HG02763 (cell line): Measurements from ENCODE around the gene GIGYF1.
"Not testable (repeated sequence)": the region's sequence is repeated elsewhere in the genome, so short reads cannot be mapped to it uniquely, and the experiment has no call there.

Experiments used
- ATAC-seq: cut with Tn5 transposase; IDR thresholded peaks from one replicate; pipeline ENCODE4 v1.9.1; 2021; ENCODE audit warnings: mild to moderate bottlenecking, moderate library complexity; ENCODE audit not compliant: unreplicated experiment

Gene GIGYF1

GRCh38 chr7:100694098-100694745 lies at the start of gene GIGYF1:
GIGYF1 (minus strand) TSS chr7:100694250; CDS start chr7:100688238, 6,012 bp downstream.
- ATAC-seq, result peak; percentile 51

GRCh38 chr7:100739934-100740333 lies 45.9 kb upstream of the GIGYF1 start:
- ATAC-seq, result no peak

- ATAC-seq, result no peak
Observed at GRCh38 chr7:100736671-100737070, 42.6 kb upstream of the GIGYF1 start.

GRCh38 chr7:100735730-100736129 lies 41.7 kb upstream of the GIGYF1 start:
- no peak for ATAC-seq

- ATAC-seq, result no peak
Observed at GRCh38 chr7:100731937-100732636, 38.0 kb upstream of the GIGYF1 start.

- no peak for ATAC-seq
Observed at GRCh38 chr7:100730136-100730800, 36.2 kb upstream of the GIGYF1 start.

GRCh38 chr7:100728196-100728595 lies 34.1 kb upstream of the GIGYF1 start:
- no peak for ATAC-seq

- no peak for ATAC-seq
Observed at GRCh38 chr7:100726996-100727761, 33.1 kb upstream of the GIGYF1 start.

- not testable (repeated sequence) for ATAC-seq
Observed at GRCh38 chr7:100724364-100724763, 30.3 kb upstream of the GIGYF1 start.

GRCh38 chr7:100723732-100724275 lies 29.8 kb upstream of the GIGYF1 start:
- ATAC-seq, result no peak

GRCh38 chr7:100722480-100723212 lies 28.6 kb upstream of the GIGYF1 start:
- ATAC-seq, result no peak

- ATAC-seq, result no peak
Observed at GRCh38 chr7:100721505-100721812, 27.4 kb upstream of the GIGYF1 start.

- no peak for ATAC-seq
Observed at GRCh38 chr7:100720671-100721504, 26.8 kb upstream of the GIGYF1 start.

- ATAC-seq, result no peak
Observed at GRCh38 chr7:100720279-100720670, 26.2 kb upstream of the GIGYF1 start, which contains the start of gene EPO. EPO (plus strand) TSS chr7:100720468; CDS start chr7:100720981, 513 bp downstream.

GRCh38 chr7:100719523-100720278 lies 25.7 kb upstream of the GIGYF1 start:
- ATAC-seq, result no peak

GRCh38 chr7:100717073-100717472 lies 23.0 kb upstream of the GIGYF1 start:
- not testable (repeated sequence) for ATAC-seq

- no peak for ATAC-seq
Observed at GRCh38 chr7:100714725-100715124, 20.7 kb upstream of the GIGYF1 start.

GRCh38 chr7:100711369-100711768 lies 17.3 kb upstream of the GIGYF1 start:
- ATAC-seq, result no peak

GRCh38 chr7:100710452-100710851 lies 16.4 kb upstream of the GIGYF1 start:
- no peak for ATAC-seq
